ENCODE measurements around the gene SYNGAP1. TPM values are rescaled to one million over a fixed set of nuclear protein-coding genes. Genes with fewer than 3 reads are reported as not detected.

SYNGAP1 gene
- total RNA-seq, 4 donors from 2014 or later: 13.5 to 30.4 (median 14.0) TPM

GRCh38 chr6:33417903-33418689 lies 1.8 kb upstream of the SYNGAP1 start, which contains the start of gene CUTA:
Gene CUTA, minus strand, starts transcription at chr6:33418107. Its CDS starts 107 bp downstream, at chr6:33418000.
- TF ChIP-seq CTCF (IDR thresholded peaks at IDR 0.05) (peak in 1 of 2 donors; percentile 5), POLR2A (IDR thresholded peaks at IDR 0.05) (peak; percentile 34 to 79), EP300 (IDR thresholded peaks at IDR 0.05) (no peak), POLR2AphosphoS5 (IDR thresholded peaks at IDR 0.05) (peak in 1 of 3 donors; percentile 95)
- peak; percentile 100 for DNase-seq (ENCODE audit: low spot score in 2 of 2)
- peak within 1 kb of the TSS; percentile 66 for H3K4me3 ChIP-seq
- under 1% methylated on average over 29 of the region's 51 CpGs for WGBS
- no peaks in the 10 kb centered on the region for H3K9me3 ChIP-seq
- peaks cover 59% of the 10 kb centered on the region for H3K4me1 ChIP-seq
- peak within 1 kb of the TSS; percentile 85 for H3K27ac ChIP-seq
- no peaks in the 10 kb centered on the region for H3K27me3 ChIP-seq
- peaks cover 31% of the 10 kb centered on the region for H3K36me3 ChIP-seq

- Histone ChIP-seq H3K4me3 (peak overlapping the region; percentile 66), H3K27me3 (no peaks in the 10 kb centered on the region), H3K9me3 (no peaks in the 10 kb centered on the region), H3K27ac (peak overlapping the region; percentile 85), H3K4me1 (peaks cover 56% of the 10 kb centered on the region), H3K36me3 (peaks cover 24% of the 10 kb centered on the region)
- peak in 1 of 2 donors; percentile 64 for DNase-seq (ENCODE audit: low spot score in 2 of 2)
- peak; percentile 19 for TF ChIP-seq EP300 (IDR thresholded peaks at IDR 0.05)
- TF ChIP-seq POLR2A (IDR thresholded peaks at IDR 0.05): no peak
- WGBS: 40% methylated on average over 8 of the region's 8 CpGs
Observed at GRCh38 chr6:33418690-33419291, 1.1 kb upstream of the SYNGAP1 start.

- peak in 1 of 2 donors; percentile 56 for DNase-seq (ENCODE audit: low spot score in 2 of 2)
- WGBS: 67% methylated on average over 6 of the region's 6 CpGs
- H3K9me3 ChIP-seq: no peaks in the 10 kb centered on the region
- H3K27me3 ChIP-seq: no peaks in the 10 kb centered on the region
- TF ChIP-seq POLR2AphosphoS5 (IDR thresholded peaks at IDR 0.05) (no peak), CTCF (IDR thresholded peaks at IDR 0.05) (no peak), POLR2A (IDR thresholded peaks at IDR 0.05) (no peak), EP300 (IDR thresholded peaks at IDR 0.05) (no peak)
- peak overlapping the region; percentile 33 for H3K4me3 ChIP-seq
- peaks cover 57% of the 10 kb centered on the region for H3K4me1 ChIP-seq
- H3K36me3 ChIP-seq: peaks cover 4% of the 10 kb centered on the region
- H3K27ac ChIP-seq: no peak overlapping the region
Observed at GRCh38 chr6:33420491-33421343, 852 bp downstream of the SYNGAP1 start.

GRCh38 chr6:33421344-33421643 lies 1.4 kb downstream of the SYNGAP1 start:
- Histone ChIP-seq H3K27me3 (no peaks in the 10 kb centered on the region), H3K27ac (no peak overlapping the region), H3K36me3 (no peaks in the 10 kb centered on the region), H3K4me1 (peaks cover 57% of the 10 kb centered on the region), H3K9me3 (no peaks in the 10 kb centered on the region), H3K4me3 (no peak overlapping the region)
- TF ChIP-seq POLR2A (IDR thresholded peaks at IDR 0.05) (no peak), CTCF (IDR thresholded peaks at IDR 0.05) (no peak), EP300 (IDR thresholded peaks at IDR 0.05) (no peak), POLR2AphosphoS5 (IDR thresholded peaks at IDR 0.05) (no peak)
- DNase-seq (ENCODE audit: low spot score in 2 of 2): no peak
- 69% methylated on average over 2 of the region's 2 CpGs for WGBS

- Histone ChIP-seq H3K4me1 (peaks cover 60% of the 10 kb centered on the region), H3K4me3 (no peak overlapping the region), H3K9me3 (no peaks in the 10 kb centered on the region), H3K27me3 (no peaks in the 10 kb centered on the region), H3K27ac (no peak overlapping the region), H3K36me3 (no peaks in the 10 kb centered on the region)
- TF ChIP-seq CTCF (IDR thresholded peaks at IDR 0.05) (no peak), POLR2AphosphoS5 (IDR thresholded peaks at IDR 0.05) (no peak), POLR2A (IDR thresholded peaks at IDR 0.05) (no peak)
- DNase-seq (ENCODE audit: low spot score in 2 of 2): peak in 1 of 2 donors; percentile 36
- 88% methylated on average over 2 of the region's 2 CpGs for WGBS
Observed at GRCh38 chr6:33423777-33424176, 3.9 kb downstream of the SYNGAP1 start.
